Measurements from ENCODE around the gene VPS37C.

DNA sequence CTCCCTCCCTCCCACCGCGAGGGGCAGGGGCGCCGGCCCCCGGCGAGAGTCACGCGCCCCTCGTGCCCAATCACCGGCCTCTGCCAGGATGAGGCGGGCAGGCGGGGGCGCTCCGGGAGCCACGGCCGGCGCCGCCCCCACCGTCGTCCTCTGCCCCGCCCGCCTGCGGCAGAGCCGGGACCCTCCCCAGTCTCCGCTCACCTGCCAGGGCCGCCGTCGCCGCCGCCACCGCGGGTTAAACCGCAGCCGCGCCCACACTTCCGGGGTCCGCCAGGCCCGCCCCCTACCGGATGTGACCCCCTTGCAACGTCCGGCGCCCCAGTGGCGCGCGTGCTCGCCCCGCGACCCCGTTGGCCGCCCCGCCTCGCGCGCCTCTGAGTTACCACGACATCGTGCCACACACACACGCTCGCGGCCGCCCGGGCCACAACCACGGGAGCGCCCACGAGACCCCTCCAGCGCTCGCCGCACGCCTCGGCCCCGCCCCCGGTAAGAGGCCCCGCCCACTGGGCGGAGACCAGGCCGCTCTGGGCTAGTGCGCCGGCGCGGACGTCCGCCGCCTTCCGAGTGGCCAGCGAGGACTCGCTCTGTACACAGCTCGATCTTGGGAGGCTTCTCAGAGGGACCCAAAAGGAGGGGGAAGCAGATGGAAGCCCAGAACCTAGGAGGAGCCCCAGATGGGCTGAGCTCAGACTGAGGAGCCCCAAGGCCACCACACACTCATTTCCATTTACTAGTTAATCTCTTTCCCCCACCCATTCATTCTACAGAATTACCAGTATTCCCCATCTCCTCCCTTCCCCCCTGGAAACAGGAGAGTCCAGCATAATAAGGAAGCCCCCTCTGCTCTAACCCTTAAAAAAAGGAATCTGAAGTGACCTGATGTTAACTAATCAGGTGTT lies at the start of gene VPS37C:
- TF ChIP-seq, protein P1, sequence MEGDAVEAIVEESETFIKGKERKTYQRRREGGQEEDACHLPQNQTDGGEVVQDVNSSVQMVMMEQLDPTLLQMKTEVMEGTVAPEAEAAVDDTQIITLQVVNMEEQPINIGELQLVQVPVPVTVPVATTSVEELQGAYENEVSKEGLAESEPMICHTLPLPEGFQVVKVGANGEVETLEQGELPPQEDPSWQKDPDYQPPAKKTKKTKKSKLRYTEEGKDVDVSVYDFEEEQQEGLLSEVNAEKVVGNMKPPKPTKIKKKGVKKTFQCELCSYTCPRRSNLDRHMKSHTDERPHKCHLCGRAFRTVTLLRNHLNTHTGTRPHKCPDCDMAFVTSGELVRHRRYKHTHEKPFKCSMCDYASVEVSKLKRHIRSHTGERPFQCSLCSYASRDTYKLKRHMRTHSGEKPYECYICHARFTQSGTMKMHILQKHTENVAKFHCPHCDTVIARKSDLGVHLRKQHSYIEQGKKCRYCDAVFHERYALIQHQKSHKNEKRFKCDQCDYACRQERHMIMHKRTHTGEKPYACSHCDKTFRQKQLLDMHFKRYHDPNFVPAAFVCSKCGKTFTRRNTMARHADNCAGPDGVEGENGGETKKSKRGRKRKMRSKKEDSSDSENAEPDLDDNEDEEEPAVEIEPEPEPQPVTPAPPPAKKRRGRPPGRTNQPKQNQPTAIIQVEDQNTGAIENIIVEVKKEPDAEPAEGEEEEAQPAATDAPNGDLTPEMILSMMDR (IDR thresholded peaks at IDR 0.05): peak in 2 of 7 experiments; percentile 34 to 41
- peak; percentile 52 to 68 (median 56) for TF ChIP-seq POLR2A (IDR thresholded peaks at IDR 0.05)

Measured in body of pancreas (tissue), 4 donors.